Activated CD8-positive, alpha-beta memory T cell treated with anti-CD3 and anti-CD28 coated beads for 48 hours (primary cell): ENCODE measurements around the gene SYNGR1.

ENCODE experiments used
- DNase-seq, 3 experiments: peaks; one replicate each; pipeline ENCODE4 v3.0.0-alpha.2; 2020; ENCODE audit warnings: low read depth in 2 of 3, low spot score in 2 of 3

The SYNGR1 gene

GRCh38 chr22:39349967-39350726 is at the start of gene SYNGR1:
TSS of gene SYNGR1 (plus strand) at chr22:39349991. CDS start at chr22:39350011, 20 bp downstream.
- DNase-seq: no peak

GRCh38 chr22:39300186-39300830 is 49.5 kb upstream of the SYNGR1 start:
- no peak for DNase-seq

GRCh38 chr22:39301108-39301507 is 48.7 kb upstream of the SYNGR1 start:
- DNase-seq: no peak

GRCh38 chr22:39301926-39302325 is 47.9 kb upstream of the SYNGR1 start:
- no peak for DNase-seq

GRCh38 chr22:39302431-39302960 is 47.3 kb upstream of the SYNGR1 start:
- DNase-seq: no peak

- DNase-seq: no peak
Measured at GRCh38 chr22:39303358-39303757, 46.4 kb upstream of the SYNGR1 start.

- DNase-seq: no peak
Measured at GRCh38 chr22:39303892-39304671, 45.7 kb upstream of the SYNGR1 start.

GRCh38 chr22:39306456-39307361 is 43.1 kb upstream of the SYNGR1 start:
- DNase-seq: no peak

GRCh38 chr22:39308614-39309363 is 41.0 kb upstream of the SYNGR1 start:
- DNase-seq: no peak

GRCh38 chr22:39309364-39309861 is 40.4 kb upstream of the SYNGR1 start:
- DNase-seq: no peak

- DNase-seq: no peak
Measured at GRCh38 chr22:39309881-39310714, 39.7 kb upstream of the SYNGR1 start.

GRCh38 chr22:39311592-39312400 is 38.0 kb upstream of the SYNGR1 start:
- peak in 1 of 3 experiments; percentile 40 for DNase-seq

- DNase-seq: no peak
Measured at GRCh38 chr22:39312410-39312809, 37.4 kb upstream of the SYNGR1 start.

- DNase-seq: no peak
Measured at GRCh38 chr22:39313258-39314001, 36.4 kb upstream of the SYNGR1 start.

- no peak for DNase-seq
Measured at GRCh38 chr22:39314251-39314971, 35.4 kb upstream of the SYNGR1 start.

- no peak for DNase-seq
Measured at GRCh38 chr22:39315389-39315788, 34.4 kb upstream of the SYNGR1 start.
